Measurements from ENCODE around the gene GEMIN7. TPM values are rescaled to one million over a fixed set of nuclear protein-coding genes. Genes with fewer than 3 reads are reported as not detected.

Gene GEMIN7
- total RNA-seq: 15.2 and 25.7 TPM in 2 replicates
- polyA plus RNA-seq (2012): 19.8 TPM

- DNase-seq (ENCODE audit: low read depth): peak; percentile 80
These were observed at the start of gene GEMIN7 for GRCh38 chr19:45079063-45079910. TSS of gene GEMIN7 (plus strand) at chr19:45079260. CDS start at chr19:45090115, 10,855 bp downstream.

- DNase-seq (ENCODE audit: low read depth): no peak
These were observed 48.2 kb upstream of the GEMIN7 start for GRCh38 chr19:45030825-45031224.

GRCh38 chr19:45032421-45032820, 46.6 kb upstream of the GEMIN7 start:
- DNase-seq (ENCODE audit: low read depth): no peak

- no peak for DNase-seq (ENCODE audit: low read depth)
These were observed 43.3 kb upstream of the GEMIN7 start for GRCh38 chr19:45035755-45036154.

- no peak for DNase-seq (ENCODE audit: low read depth)
These were observed 41.5 kb upstream of the GEMIN7 start for GRCh38 chr19:45037393-45038169.

- peak; percentile 90 for DNase-seq (ENCODE audit: low read depth)
These were observed 39.8 kb upstream of the GEMIN7 start, which contains the start of gene CLASRP for GRCh38 chr19:45038931-45039893. TSS of gene CLASRP (plus strand) at chr19:45039045. CDS start at chr19:45040213, 1,168 bp downstream.

GRCh38 chr19:45040059-45040771, 38.8 kb upstream of the GEMIN7 start:
- DNase-seq (ENCODE audit: low read depth): no peak

- DNase-seq (ENCODE audit: low read depth): no peak
These were observed 37.9 kb upstream of the GEMIN7 start for GRCh38 chr19:45041125-45041524.

- DNase-seq (ENCODE audit: low read depth): no peak
These were observed 33.2 kb upstream of the GEMIN7 start for GRCh38 chr19:45045671-45046353.

GRCh38 chr19:45046355-45046754, 32.7 kb upstream of the GEMIN7 start:
- no peak for DNase-seq (ENCODE audit: low read depth)

- no peak for DNase-seq (ENCODE audit: low read depth)
These were observed 31.8 kb upstream of the GEMIN7 start for GRCh38 chr19:45047188-45047797.

GRCh38 chr19:45049073-45049736, 29.9 kb upstream of the GEMIN7 start:
- DNase-seq (ENCODE audit: low read depth): no peak

GRCh38 chr19:45050036-45050435, 29.0 kb upstream of the GEMIN7 start:
- peak; percentile 89 for DNase-seq (ENCODE audit: low read depth)

- no peak for DNase-seq (ENCODE audit: low read depth)
These were observed 27.0 kb upstream of the GEMIN7 start for GRCh38 chr19:45051929-45052579.

GRCh38 chr19:45056831-45057230, 22.2 kb upstream of the GEMIN7 start:
- no peak for DNase-seq (ENCODE audit: low read depth)

GRCh38 chr19:45057444-45057843, 21.6 kb upstream of the GEMIN7 start:
- no peak for DNase-seq (ENCODE audit: low read depth)

GRCh38 chr19:45058622-45059159, 20.4 kb upstream of the GEMIN7 start:
- no peak for DNase-seq (ENCODE audit: low read depth)

Measured in myocyte (in vitro differentiated cells).